Activated naive CD8-positive, alpha-beta T cell (primary cell): ENCODE measurements around the gene KLK8.
A peak's percentile ranks its signal among the peaks of the same experiment; 100 is the strongest.

Source experiments
- H3K27ac Mint-ChIP-seq: one replicate; pipeline ENCODE4 v1.8.0; 2021; ENCODE audit warnings: mixed read lengths
- H3K27me3 Mint-ChIP-seq: one replicate; pipeline ENCODE4 v1.8.0; 2021; ENCODE audit warnings: mixed read lengths
- H3K36me3 Mint-ChIP-seq: one replicate; pipeline ENCODE4 v1.8.0; 2021; ENCODE audit warnings: mixed read lengths
- H3K4me1 Mint-ChIP-seq: one replicate; pipeline ENCODE4 v1.8.0; 2021; ENCODE audit warnings: low read depth, mixed read lengths
- H3K4me3 Mint-ChIP-seq: one replicate; pipeline ENCODE4 v1.8.0; 2021; ENCODE audit warnings: mild to moderate bottlenecking, mixed read lengths
- H3K9me3 Mint-ChIP-seq: one replicate; pipeline ENCODE4 v1.8.0; 2021; ENCODE audit warnings: low read depth, mixed read lengths

Gene KLK8

DNA sequence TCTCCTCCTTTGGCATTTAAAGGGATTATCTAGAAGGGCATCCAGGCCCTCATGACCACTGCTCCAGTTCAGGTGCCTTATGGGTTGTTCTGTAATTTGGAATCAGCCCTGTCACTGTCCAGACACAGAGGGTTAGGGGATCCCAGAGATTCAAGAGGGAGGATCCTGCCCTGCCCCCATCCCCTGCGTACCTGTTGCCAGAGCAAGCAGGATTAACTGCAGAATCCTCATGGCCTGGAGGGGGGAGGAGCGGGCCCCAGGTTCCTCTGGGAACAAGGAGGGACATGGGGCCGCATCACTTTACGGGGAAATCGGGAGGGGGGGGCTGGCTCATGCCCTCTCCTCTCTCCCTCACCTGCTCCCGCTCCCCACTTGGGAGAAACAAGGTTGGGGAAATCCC lies 24.0 kb upstream of the KLK8 start:
- no peaks in the 10 kb centered on the region for H3K4me1 Mint-ChIP-seq
- H3K9me3 Mint-ChIP-seq = no peaks in the 10 kb centered on the region
- H3K27me3 Mint-ChIP-seq = peaks cover 16% of the 10 kb centered on the region
- no peaks in the 10 kb centered on the region for H3K36me3 Mint-ChIP-seq
- no peak overlapping the region for H3K4me3 Mint-ChIP-seq
- no peak overlapping the region for H3K27ac Mint-ChIP-seq

DNA sequence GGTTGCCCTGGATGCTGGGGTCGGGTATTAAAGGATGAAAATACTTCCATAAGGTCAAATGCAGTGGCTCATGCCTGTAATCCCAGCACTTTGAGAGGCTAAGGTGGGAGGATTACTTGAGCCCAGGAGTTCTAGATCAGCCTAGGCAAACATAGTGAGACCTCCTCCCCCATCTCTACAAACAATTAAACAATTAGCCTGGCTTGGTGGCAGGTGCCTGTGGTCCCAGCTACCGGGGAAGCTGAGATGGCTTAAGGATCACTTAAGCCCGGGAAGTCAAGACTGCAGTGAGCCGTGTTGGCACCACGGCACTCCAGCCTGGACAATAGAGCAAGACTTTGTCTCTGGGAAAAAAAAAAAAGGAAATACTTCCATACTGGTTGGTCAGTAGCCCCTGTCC lies 23.5 kb upstream of the KLK8 start:
- Mint-ChIP-seq H3K4me1 (peaks cover 1% of the 10 kb centered on the region), H3K36me3 (no peaks in the 10 kb centered on the region), H3K27ac (no peak overlapping the region), H3K4me3 (no peak overlapping the region), H3K27me3 (peaks cover 19% of the 10 kb centered on the region), H3K9me3 (no peaks in the 10 kb centered on the region)

DNA sequence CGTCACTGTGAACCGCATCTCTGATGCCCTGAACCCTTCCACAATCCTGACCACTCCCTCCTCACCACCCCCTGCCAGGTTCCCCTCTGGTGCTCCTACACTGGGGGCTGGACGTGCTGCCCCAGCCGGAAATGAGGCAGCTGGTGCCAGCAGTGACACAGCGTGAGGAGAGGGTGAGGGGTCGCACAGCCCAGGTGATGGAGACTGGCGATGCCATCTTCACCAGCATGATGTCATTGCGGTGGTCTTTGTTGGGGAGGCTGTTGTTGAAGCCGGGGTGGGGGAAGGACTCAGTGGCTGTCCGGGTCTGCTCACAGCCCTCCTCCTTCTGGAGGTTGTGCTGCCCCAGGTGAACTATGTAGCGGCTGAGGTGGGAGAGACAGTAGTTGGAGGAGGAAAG lies 22.5 kb upstream of the KLK8 start:
- Mint-ChIP-seq H3K4me3 (no peak overlapping the region), H3K36me3 (no peaks in the 10 kb centered on the region), H3K27me3 (peaks cover 17% of the 10 kb centered on the region), H3K27ac (no peak overlapping the region), H3K4me1 (peaks cover 4% of the 10 kb centered on the region), H3K9me3 (no peaks in the 10 kb centered on the region)

DNA sequence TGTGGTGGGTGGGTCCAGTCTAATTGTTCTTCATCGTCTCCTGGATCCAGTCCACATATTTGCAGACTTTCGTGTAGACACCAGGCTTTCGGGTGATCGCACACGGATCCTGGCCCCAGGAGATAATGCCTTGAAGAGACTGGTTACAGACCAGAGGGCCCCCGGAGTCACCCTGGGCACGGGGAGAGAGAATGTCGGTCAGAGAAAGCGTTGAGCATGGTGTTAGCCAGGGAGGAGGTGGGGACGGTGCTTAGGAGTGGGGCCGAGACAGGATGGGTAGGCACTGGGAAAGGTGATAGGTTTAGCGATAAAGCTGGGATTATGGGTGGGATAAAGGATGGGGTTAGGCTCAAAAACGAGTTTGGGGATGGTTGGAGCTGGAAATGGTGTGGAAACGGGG lies 21.1 kb upstream of the KLK8 start:
- H3K27ac Mint-ChIP-seq = no peak overlapping the region
- H3K9me3 Mint-ChIP-seq = no peaks in the 10 kb centered on the region
- H3K27me3 Mint-ChIP-seq = peaks cover 20% of the 10 kb centered on the region
- no peaks in the 10 kb centered on the region for H3K36me3 Mint-ChIP-seq
- peaks cover 13% of the 10 kb centered on the region for H3K4me1 Mint-ChIP-seq
- H3K4me3 Mint-ChIP-seq = no peak overlapping the region

DNA sequence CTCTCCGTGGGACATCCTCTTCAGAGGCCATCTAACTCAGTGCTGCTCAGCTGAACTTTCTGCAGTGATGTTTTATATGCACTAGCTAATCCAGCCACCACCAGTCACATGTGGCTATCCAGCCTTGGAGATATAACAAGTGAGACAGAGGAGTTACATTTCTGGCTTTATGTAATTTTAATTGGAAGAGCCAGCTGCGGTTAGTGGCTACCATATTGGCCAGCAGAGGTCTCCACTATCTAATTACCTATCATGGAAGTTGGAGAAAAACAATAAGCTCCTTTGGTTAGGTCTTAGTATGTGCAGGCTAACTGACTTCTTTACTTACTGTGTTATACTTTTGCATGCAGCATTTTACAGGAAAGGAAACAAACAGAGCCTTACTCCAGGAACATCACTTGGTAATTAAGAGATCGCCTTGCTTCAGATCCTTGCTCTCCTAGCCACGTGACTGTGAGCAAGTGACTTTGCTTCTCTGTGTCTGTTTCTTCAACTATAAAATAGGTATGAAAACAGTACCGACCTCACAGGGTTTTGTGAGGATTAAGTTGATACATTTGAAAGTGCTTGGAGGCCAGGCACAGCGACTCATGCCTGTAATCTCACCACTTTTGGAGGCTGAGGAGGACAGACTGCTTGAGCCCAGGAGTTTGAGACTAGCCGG lies 19.7 kb upstream of the KLK8 start:
- Mint-ChIP-seq H3K4me3 (no peak overlapping the region), H3K27me3 (peaks cover 22% of the 10 kb centered on the region), H3K9me3 (no peaks in the 10 kb centered on the region), H3K4me1 (peaks cover 22% of the 10 kb centered on the region), H3K27ac (no peak overlapping the region), H3K36me3 (no peaks in the 10 kb centered on the region)

DNA sequence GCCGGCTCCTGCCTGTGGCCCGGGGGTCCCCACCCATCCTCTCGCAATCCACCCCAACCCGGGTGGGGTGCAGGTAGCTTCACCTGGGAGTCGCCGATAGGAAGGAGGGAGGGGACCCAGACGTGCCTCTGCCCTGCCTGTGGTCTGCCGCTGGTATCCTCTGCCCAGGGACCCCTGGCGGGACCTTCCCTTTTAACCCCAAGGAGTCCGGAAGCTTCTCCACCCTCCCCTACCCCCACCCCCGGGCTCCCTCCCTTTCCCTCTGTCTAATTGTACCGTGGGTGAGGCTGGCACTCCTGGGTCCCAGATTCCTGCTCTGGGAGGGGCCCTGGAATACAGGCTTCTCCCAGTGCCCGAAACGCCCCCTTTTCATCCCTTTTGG lies 18.1 kb upstream of the KLK8 start, which contains the start of gene KLK10:
TSS of gene KLK10 (minus strand) at position 166 of the 382 bp plus-strand sequence. CDS start 579 bp downstream, outside the sequence.
- Mint-ChIP-seq H3K36me3 (no peaks in the 10 kb centered on the region), H3K9me3 (no peaks in the 10 kb centered on the region), H3K4me3 (peak within 1 kb of the TSS; percentile 86), H3K27ac (no peak within 1 kb of the TSS), H3K4me1 (peaks cover 25% of the 10 kb centered on the region), H3K27me3 (peaks cover 28% of the 10 kb centered on the region)

DNA sequence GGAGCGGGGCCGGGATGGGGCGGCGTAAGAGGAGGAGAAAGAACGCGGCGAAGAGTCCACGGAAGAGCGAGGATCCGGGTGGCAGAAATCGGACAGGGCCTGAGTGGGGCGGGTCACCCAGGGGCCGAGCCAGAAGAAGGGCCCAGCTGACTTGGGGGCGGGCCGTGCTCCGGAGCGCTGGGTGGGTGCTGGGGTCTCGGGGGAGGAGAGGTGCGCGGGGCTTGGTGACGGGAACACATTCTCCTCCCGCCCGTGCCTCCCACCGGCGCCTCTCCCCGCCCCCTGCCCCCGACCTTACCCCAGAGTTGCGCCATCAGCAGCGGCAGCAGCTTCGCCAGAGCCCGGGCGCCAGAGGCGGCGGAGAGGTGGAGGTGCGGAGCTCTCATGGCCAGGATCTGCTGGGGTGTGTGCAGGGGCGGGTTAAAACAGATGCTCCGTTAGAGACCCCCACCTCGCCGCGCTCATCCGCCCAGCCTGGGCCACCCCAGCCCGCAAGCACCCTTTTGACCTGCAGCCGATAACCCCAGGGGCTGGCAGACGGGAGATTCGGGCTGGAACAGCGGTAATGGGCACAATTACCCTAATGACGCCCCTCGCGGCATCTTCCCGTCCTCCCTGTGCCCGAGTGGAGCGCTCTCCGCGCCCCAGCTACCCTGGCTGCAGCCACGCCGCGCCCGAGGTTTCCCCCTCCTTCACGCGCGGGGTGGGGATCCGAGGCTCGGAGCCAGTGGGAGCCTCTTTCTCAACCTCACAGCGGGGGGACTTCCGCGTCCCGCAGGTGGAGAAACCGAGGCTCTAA lies 17.5 kb upstream of the KLK8 start:
- Mint-ChIP-seq H3K4me1 (peaks cover 25% of the 10 kb centered on the region), H3K9me3 (no peaks in the 10 kb centered on the region), H3K4me3 (peak overlapping the region; percentile 86), H3K27me3 (peaks cover 34% of the 10 kb centered on the region), H3K27ac (no peak overlapping the region), H3K36me3 (no peaks in the 10 kb centered on the region)

DNA sequence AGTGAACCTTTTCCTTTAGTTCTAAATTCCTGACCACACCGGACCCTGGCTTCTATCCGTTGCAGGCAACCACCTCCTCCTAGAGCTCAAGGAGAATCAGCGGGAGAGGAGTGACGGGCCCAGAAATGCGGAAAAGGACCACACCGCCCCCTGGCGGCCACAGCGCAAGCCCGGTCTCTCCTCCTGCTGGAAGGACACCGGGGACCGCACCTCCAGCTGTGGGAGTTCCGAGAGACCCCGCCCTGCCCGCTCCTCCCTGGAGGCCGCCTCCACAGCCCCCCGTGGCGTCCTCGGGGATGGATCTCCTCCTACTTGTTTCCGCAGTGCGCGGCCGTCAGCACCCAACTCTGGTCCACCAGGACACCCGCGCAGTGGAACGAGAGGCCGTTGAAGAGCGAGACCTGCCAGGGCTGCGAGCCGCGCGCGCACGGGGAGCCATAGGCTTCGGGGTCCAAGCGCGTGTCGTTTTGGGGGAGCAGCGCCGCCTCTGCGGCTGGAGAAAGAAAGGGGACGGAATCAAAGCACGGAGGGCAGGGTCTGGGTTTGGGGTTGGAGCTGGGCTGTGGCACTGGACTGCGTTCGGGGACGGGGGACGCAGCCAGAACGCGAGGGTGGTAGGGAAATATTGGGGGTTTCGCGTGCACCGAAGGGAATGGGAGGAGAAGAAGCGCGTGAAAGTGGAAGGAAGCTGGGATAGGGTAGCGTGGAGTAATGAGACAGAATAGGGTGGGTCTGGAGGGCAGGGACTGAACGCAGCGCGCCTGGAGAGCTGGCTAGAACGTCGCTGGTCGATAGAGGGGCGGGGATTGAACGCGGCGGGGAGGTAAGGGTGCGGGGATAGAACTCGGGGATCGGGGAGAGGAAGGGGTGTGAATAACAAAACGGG lies 15.6 kb upstream of the KLK8 start:
- Mint-ChIP-seq H3K9me3 (no peaks in the 10 kb centered on the region), H3K4me1 (peaks cover 25% of the 10 kb centered on the region), H3K4me3 (peak overlapping the region; percentile 64), H3K27ac (no peak overlapping the region), H3K27me3 (peaks cover 40% of the 10 kb centered on the region), H3K36me3 (no peaks in the 10 kb centered on the region)

DNA sequence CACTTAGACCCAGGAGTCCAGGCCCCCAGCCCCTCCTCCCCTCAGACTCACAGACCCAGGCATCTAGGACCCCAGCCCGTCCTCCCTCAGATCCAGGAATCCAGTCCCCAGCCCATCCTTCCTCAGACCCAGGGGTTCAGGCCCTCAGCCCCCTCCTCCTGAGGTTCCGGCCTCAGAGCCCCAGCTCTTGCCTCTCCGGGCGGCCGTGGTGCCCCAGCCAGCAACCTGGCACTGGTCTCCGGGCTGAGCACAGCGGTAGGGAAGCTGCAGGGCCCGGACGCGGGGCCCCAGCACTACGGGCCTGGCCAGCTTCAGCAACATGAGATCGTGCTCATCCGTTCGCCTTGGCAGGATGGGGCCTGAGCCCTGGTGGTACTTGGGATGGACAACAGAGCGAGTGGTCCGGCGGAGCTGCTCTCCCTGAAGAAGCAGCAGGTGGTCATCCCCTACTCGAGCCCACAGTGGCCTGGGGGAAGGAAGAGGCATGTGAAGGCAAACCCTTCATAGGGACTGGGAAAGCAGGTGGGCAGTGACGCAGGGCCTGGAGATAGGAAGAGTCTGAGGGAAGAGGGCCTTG lies 14.4 kb upstream of the KLK8 start:
- Mint-ChIP-seq H3K36me3 (no peaks in the 10 kb centered on the region), H3K27ac (no peak overlapping the region), H3K27me3 (peaks cover 40% of the 10 kb centered on the region), H3K9me3 (no peaks in the 10 kb centered on the region), H3K4me1 (peaks cover 25% of the 10 kb centered on the region), H3K4me3 (no peak overlapping the region)

DNA sequence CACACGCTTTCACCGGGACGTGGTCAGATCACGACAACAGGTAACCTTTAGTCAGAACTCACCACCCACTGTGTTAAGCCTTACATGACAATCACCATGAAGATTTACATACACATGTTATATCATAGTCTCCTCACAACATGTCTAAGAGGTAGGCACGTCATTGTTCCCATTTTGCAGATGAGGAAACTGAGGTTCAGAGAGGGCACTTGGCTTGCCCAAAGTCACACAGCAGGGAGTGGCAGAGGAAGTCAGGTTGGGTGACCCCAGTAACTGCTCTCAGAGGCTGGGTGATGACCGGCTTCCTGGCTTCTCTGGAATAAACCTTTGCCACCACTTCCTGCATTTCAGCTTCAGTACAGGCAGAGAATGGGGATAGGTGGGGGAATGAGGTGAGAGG lies 12.8 kb upstream of the KLK8 start:
- H3K27me3 Mint-ChIP-seq = peaks cover 40% of the 10 kb centered on the region
- H3K4me3 Mint-ChIP-seq = no peak overlapping the region
- no peaks in the 10 kb centered on the region for H3K9me3 Mint-ChIP-seq
- H3K27ac Mint-ChIP-seq = no peak overlapping the region
- peaks cover 21% of the 10 kb centered on the region for H3K4me1 Mint-ChIP-seq
- H3K36me3 Mint-ChIP-seq = no peaks in the 10 kb centered on the region

DNA sequence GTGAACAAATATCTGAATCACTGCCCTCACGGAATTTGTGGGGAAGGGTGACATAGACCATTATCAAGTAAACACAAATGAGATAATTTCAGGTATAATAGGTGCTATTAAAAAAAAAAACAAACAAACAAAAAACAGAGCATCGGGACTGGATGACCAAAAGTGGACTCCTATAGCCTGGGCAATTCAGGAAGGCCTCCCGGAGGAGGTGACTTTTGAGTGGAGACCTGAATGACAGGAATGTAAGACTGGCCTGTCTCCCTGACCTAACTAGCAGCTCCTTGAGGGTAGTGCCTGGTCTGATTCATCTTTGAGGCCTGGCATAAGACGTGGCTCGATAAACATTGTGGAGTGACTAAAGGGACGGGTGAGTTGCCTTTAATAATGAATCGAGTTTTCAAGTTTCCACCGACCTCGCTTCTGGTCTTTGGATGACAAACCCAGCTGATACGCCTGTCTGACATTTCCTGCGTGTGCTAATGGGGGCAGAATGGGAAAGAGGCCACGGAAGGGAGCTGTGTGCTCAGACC lies 11.3 kb upstream of the KLK8 start:
- Mint-ChIP-seq H3K4me3 (no peak overlapping the region), H3K27ac (no peak overlapping the region), H3K27me3 (peaks cover 36% of the 10 kb centered on the region), H3K4me1 (peaks cover 13% of the 10 kb centered on the region), H3K36me3 (no peaks in the 10 kb centered on the region), H3K9me3 (no peaks in the 10 kb centered on the region)

DNA sequence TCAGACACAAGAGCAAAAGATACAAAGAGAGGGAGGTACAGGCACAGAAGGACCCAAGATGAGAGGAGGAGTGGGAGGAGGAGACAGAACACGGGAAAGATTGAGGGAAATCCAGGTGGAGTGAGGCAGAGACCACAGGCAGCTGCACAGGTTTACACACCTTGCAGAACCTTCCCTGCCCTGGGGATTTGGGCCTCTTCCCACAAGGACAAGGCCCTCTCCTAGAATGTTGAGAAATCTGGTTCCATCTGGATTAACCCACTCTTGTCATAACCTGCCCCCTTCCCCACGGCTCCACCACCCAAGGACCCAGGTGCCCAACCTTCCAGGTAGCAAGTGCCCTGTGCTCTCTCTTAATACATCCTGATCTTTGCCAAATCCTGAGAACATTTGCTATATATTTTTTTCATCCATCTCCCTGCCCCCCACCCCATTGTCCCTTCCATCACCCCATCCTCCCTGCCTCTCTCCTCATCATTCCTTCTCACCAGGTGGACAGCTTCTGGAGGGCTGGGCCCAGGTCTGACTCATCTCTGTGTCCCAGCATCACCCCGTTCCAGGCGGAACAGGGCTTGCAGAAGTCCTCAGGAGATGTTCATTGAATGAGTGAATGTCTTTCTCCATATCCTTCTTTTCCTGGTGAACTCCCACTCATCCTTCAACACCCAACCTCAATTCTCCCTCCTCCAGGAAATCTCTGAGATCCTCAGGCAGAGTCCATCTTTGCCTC lies 8.8 kb upstream of the KLK8 start:
- Mint-ChIP-seq H3K27ac (no peak overlapping the region), H3K9me3 (no peaks in the 10 kb centered on the region), H3K4me3 (no peak overlapping the region), H3K36me3 (no peaks in the 10 kb centered on the region), H3K27me3 (peaks cover 35% of the 10 kb centered on the region), H3K4me1 (no peaks in the 10 kb centered on the region)

DNA sequence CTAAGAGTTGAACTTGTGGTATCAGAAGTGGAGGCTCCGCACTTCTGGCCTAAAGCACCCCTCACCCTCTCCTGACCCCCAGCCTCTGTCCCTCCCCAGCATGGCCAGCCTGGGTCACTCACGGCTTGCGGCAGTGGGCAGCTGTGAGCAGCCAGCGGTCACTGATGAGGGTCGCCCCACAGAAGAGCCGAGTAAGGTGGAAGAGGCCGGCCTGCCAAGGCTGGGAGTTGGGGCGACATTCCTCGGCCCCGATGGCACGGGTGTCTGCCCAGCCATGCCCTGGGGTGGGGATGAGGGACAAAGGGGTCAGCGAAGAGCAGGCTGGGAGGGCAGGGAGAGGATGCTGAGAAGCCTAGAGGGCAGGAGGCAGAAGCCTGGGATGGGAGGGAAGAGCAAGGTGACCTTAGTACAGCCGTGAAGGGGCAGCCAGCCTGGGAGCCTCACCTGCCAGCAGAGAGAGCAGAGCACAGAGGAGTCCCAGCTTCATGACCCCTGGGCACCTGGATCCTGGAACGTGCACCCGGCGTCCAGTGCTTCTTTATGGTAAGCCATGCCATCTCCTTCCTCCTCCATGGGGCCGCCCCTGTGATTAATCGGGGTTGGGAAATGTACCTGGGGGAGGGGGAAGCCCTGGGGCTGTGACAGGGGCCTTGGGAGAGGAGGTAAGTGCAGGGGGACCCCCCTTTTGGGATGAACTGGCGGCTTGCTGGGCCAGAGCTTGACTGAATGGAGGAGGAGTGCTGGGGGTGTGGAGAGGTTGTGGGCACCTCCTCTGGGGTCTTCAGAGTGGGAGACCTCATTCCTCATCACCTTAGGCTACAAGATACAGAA lies 7.9 kb upstream of the KLK8 start:
- peaks cover 27% of the 10 kb centered on the region for H3K27me3 Mint-ChIP-seq
- no peaks in the 10 kb centered on the region for H3K4me1 Mint-ChIP-seq
- H3K9me3 Mint-ChIP-seq = no peaks in the 10 kb centered on the region
- H3K4me3 Mint-ChIP-seq = no peak overlapping the region
- H3K36me3 Mint-ChIP-seq = no peaks in the 10 kb centered on the region
- H3K27ac Mint-ChIP-seq = no peak overlapping the region
